Sciatic nerve (tissue), 2 donors: ENCODE data around the gene STX2. TPM values are rescaled to one million over a fixed set of nuclear protein-coding genes. Genes with fewer than 3 reads are reported as not detected.
"Not testable (repeated sequence)": the region's sequence is repeated elsewhere in the genome, so short reads cannot be mapped to it uniquely, and the experiment has no call there.

ENCODE experiments used
- ATAC-seq: fragments of 200-7000 bp; cut with Tn5 transposase; one replicate; pipeline ENCODE4 v1.9.1; 2020; ENCODE audit warnings: mild to moderate bottlenecking, moderate library complexity
- DNase-seq: peaks from one replicate; pipeline ENCODE4 v3.0.0-alpha.2; 2020; ENCODE audit warnings: low spot score
- intact Hi-C: fragments of 100-400 bp; cut with DNase I; formaldehyde crosslinking; loops from one replicate; pipeline ENCODE4 v1.14.2; 2022
- total RNA-seq: library from RNA; stranded (reverse); fragmentation: NEBNext Ultra II Directional; extraction: Animal tissue kit (Norgen Biotek cat#: 25700); gene quantifications from one replicate; pipeline ENCODE4 v1.2.1, GENCODE V29; 2021
- donor health status: DM: no; HTN: no; CAD: no.
- donor health status: DM: no; HTN: no; CAD: no.

Gene STX2
- total RNA-seq = 35.0 TPM

GRCh38 chr12:130838951-130839769, at the start of gene STX2:
Gene STX2 (minus strand): TSS chr12:130839250. CDS start chr12:130839099, 151 bp downstream.
- ATAC-seq (peak; percentile 97), DNase-seq (peak; percentile 93)
- intact Hi-C loops = no loop called here

GRCh38 chr12:130887190-130887589, 48.1 kb upstream of the STX2 start:
- intact Hi-C loops, DNase-seq, ATAC-seq: not testable (repeated sequence)

- intact Hi-C loops = no loop called here
- DNase-seq (no peak), ATAC-seq (no peak)
Measured at GRCh38 chr12:130881548-130881947, 42.5 kb upstream of the STX2 start.

- ATAC-seq = no peak
- no peak for DNase-seq
- intact Hi-C loops = no loop called here
Measured at GRCh38 chr12:130881046-130881445, 42.0 kb upstream of the STX2 start.

GRCh38 chr12:130880411-130880885, 41.4 kb upstream of the STX2 start:
- intact Hi-C loops = no loop called here
- ATAC-seq (no peak), DNase-seq (no peak)

GRCh38 chr12:130879781-130880389, 40.8 kb upstream of the STX2 start:
- no peak for DNase-seq
- ATAC-seq = peak; percentile 40
- intact Hi-C loops = no loop called here

GRCh38 chr12:130879212-130879686, 40.2 kb upstream of the STX2 start:
- ATAC-seq (no peak), DNase-seq (no peak)
- intact Hi-C loops = no loop called here

GRCh38 chr12:130878193-130879185, 39.4 kb upstream of the STX2 start:
- intact Hi-C loops = no loop called here
- ATAC-seq (no peak), DNase-seq (no peak)

GRCh38 chr12:130877333-130877732, 38.3 kb upstream of the STX2 start:
- intact Hi-C loops = no loop called here
- ATAC-seq (no peak), DNase-seq (no peak)

GRCh38 chr12:130876758-130877157, 37.7 kb upstream of the STX2 start:
- DNase-seq = no peak
- ATAC-seq = no peak
- intact Hi-C loops = no loop called here

GRCh38 chr12:130876297-130876696, 37.2 kb upstream of the STX2 start:
- DNase-seq (no peak), ATAC-seq (no peak)
- intact Hi-C loops = no loop called here

GRCh38 chr12:130875708-130876107, 36.7 kb upstream of the STX2 start:
- intact Hi-C loops, ATAC-seq, DNase-seq: not testable (repeated sequence)

GRCh38 chr12:130875193-130875592, 36.1 kb upstream of the STX2 start:
- intact Hi-C loops = no loop called here
- no peak for ATAC-seq
- DNase-seq = no peak

- intact Hi-C loops = no loop called here
- no peak for ATAC-seq
- no peak for DNase-seq
Measured at GRCh38 chr12:130874696-130875095, 35.6 kb upstream of the STX2 start.

- DNase-seq (no peak), ATAC-seq (no peak)
- intact Hi-C loops = no loop called here
Measured at GRCh38 chr12:130873825-130874224, 34.8 kb upstream of the STX2 start.

GRCh38 chr12:130873106-130873795, 34.2 kb upstream of the STX2 start:
- intact Hi-C loops = no loop called here
- ATAC-seq = no peak
- no peak for DNase-seq

- intact Hi-C loops = no loop called here
- DNase-seq (peak; percentile 61), ATAC-seq (no peak)
Measured at GRCh38 chr12:130872179-130873096, 33.4 kb upstream of the STX2 start.
